SKM-1 (cell line): Measurements from ENCODE around the gene TMEM154.
"Not testable (repeated sequence)": the region's sequence is repeated elsewhere in the genome, so short reads cannot be mapped to it uniquely, and the experiment has no call there.

Source experiments
- DNase-seq: peaks from one replicate; lab custom pipeline; 2025; ENCODE audit not compliant: unreplicated experiment; lab: John Stamatoyannopoulos, UW

Gene TMEM154

GRCh38 chr4:152668338-152668964, 11.3 kb downstream of the TMEM154 start:
- no peak for DNase-seq

DNA sequence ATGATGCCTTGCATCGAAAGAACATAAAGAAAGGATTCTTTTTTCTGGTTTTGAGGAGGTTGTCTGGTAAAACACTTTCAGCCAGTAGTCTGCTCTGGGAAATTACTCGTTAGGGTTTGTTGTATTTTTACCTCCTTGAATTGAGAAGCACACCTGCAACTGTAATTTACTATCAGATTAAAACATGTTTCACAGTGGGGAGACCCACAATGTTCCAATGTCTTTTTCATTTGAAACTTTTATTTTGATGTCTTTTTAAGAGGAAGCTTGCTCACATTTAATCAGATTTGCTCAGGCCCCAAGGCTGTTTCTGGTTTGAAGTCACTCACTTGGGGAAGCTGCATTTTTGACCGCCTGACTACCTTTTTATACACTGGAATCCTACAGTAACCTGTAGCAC, 12.0 kb downstream of the TMEM154 start:
- no peak for DNase-seq

GRCh38 chr4:152666946-152667345, 12.9 kb downstream of the TMEM154 start:
- DNase-seq, result no peak

GRCh38 chr4:152665691-152666395, 14.0 kb downstream of the TMEM154 start:
- no peak for DNase-seq

DNA sequence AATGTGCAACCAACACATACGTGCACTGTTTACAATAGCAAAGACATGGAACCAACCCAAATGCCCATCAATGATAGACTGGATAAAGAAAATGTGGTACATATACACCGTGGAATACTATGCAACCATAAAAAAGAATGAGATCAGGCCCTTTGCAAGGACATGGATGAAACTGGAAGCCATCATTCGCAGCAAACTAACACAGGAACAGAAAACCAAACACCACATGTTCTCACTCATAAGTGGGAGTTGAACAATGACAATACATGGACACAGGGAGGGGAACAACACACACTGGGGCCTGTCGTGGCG, 15.8 kb downstream of the TMEM154 start:
- DNase-seq, result not testable (repeated sequence)

- DNase-seq, result peak; percentile 91
Observed at GRCh38 chr4:152663203-152664066, 16.4 kb downstream of the TMEM154 start.

DNA sequence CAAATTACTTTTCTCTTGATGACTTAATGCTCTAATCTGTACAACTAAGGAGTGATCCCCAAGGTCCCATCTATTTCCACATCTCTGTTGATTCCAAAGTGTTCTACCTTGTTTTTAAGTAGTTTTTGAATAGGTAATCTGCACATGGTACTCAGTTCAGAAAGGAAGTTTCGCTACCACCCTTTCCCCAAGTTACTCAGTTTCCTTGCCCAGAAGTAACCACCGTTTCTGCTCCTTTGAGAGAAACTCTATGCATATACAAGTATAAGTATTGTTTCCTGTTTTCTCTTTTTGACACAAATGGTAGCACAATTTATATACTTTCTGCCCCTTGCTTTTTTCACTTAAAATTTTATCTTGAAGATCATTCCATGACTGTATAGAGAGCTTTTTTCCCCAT, 18.1 kb downstream of the TMEM154 start:
- no peak for DNase-seq

DNA sequence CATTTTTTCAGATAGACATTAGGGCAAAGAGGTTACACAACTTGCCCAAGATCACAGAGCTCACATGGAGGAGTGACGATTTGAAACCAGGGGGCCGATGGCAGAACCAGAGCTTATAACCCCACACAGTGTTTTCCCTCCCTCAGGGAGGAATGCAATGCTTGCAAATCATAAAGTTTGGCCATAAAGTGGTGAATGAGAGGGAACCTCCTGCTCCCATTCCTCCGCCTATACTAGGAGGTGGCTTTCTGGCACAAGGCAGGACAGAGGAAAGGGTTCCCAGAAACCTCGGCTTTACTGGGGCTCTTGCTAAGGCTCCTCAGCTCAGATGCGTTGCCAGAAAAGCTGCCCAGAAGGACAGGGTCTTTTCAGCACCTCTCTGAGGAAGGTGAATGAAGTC, 19.3 kb downstream of the TMEM154 start:
- DNase-seq, result no peak

- DNase-seq, result no peak
Observed at GRCh38 chr4:152659806-152660205, 20.0 kb downstream of the TMEM154 start.

DNA sequence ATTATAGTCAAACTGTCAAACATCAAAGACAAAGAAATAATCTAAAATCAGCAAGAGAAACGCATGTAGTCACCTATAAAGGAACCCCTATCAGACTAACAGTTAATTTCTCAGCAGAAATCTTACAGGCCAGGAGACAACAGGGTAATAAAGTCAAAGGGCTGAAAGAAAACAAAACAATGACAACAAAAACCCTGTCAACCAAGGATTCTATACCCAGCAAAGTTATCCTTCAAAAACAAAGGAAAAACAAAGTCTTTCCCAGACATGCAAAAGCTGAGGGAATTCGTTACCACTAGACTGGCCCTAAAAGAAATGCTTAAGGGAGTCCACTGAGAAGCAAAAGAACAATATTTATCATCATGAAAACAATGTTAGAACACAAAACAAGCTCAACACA, 22.1 kb downstream of the TMEM154 start:
- no peak for DNase-seq

DNA sequence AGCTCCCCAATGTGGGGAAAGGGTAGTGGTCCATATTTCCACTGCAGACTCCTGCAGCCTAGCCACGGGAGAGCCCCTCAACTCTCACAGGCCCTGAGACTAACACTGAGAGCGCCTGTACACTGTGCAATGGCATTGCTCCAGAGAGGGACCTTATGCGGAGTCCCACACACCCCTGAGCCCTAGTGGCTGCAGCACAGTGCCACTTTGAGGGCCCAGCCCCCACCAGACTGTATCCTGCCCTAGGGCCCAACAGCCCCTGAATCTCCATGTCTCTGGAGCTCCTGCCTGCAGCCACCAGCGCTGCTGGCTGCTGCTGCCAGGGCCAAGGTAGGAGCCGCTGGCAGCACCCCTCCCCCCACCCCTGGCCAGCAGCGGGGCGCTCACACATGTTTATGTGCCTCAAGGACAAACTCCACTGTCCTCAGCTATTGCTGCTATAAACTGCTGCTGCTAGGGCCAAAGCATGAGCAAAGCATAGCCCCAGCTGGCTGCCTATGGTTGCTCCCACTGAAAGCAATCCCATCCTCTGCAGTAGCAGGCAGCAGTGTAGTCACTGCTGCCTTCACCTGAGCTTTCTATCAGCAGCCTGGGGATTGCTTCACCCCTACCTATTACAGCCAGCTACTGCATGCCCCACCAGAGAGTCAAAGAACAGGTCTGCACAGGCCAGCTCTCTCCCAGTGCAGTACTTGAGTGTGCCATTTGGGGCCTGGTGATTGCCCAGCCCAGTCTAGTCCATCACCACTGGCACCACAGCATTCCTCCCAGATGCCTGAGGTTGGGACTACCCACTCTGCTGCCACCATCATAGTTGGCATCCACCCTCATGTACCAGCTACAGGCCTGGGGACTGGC, 24.3 kb downstream of the TMEM154 start:
- no peak for DNase-seq

DNA sequence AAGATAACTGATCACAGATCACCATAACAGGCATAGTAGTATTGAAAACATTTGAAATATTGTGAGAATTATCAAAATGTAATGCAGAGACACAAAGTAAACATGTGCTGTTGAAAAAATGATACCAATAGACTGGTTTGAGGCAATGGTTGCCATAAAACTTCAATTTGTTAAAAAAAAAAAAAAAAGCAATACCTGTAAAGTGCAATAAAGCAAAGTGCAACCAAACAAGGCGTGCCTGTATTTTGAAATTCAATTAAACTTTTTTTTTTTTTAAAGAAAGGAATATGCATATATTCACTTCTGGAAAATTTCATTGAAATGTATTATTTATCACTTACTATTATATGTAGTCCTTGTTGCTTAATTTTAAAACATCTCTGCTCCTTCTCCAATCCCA, 27.7 kb downstream of the TMEM154 start:
- no peak for DNase-seq

- DNase-seq, result no peak
Observed at GRCh38 chr4:152651473-152652060, 28.2 kb downstream of the TMEM154 start.

- no peak for DNase-seq
Observed at GRCh38 chr4:152646221-152646620, 33.6 kb downstream of the TMEM154 start.

DNA sequence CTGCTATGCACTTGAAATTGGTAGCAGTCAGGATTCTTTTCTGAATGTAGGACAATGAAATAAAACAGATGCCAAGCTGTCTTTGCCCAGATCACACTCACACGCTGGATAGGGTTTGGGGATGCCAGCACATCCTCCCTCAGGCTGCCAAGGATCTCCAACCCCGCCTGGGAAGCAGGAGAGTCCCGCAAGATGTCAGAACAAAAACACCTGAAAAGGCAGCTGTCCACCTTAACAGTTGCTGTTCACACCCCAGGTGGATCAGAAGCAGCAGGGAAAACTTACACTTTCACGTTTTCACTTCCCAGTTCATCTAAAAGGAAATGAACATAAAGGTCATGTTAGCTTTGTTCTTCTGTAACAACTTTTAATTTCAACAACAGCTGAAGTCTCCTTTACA, 35.7 kb downstream of the TMEM154 start:
- no peak for DNase-seq

DNA sequence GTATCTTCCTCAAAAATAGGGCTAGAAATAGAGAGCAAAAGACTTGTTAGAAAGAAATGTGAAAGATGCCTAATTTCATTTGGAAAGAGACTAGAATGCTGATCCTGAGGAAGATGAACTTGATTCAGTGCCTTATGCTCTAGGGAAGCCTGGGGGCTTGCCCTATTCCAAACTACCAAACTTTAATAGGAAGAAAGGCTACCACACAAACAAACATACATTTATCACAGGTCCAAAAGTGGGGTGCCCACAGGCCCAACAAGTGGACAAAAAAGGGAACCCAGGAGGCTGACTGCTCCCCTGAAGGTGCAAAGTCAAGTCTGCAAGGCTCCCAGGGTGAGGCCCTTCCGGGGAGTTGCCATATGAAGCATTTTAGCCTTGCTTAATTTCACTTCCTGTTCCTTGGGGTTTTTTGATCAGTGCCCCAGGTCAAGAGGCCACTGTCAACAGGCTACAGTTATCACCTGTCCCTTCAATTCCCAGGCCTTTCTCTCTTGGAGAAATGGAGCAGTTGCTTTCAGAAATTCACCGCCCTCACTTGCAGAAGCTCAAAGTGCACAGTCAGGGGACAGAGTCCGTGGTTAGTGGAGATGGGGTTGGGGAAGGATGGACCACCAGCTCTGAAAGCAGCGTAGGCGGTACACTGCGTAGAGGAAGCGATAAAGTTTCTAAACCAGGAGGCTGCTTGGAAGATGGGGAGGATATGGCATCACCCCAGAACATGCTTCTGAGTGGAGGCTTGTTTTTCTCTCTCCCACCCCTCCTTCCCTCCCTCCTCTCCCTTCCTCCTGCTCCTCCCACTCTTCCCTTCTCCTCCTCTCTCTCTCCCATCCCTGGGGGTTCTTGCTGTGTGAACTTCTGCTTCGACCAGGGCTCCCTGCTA, 36.4 kb downstream of the TMEM154 start:
- peak; percentile 93 for DNase-seq

GRCh38 chr4:152640058-152640921, 39.5 kb downstream of the TMEM154 start:
- peak; percentile 4 for DNase-seq

- DNase-seq, result no peak
Observed at GRCh38 chr4:152635851-152636250, 43.9 kb downstream of the TMEM154 start.
